ENCODE measurements around the gene CROCC2.
A peak's percentile ranks its signal among the peaks of the same experiment; 100 is the strongest.

CROCC2 gene

GRCh38 chr2:240893363-240893844, 12.7 kb upstream of the CROCC2 start:
- peak; percentile 46 for DNase-seq

GRCh38 chr2:240894006-240894405, 12.1 kb upstream of the CROCC2 start:
- no peak for DNase-seq

GRCh38 chr2:240894836-240895558, 11.1 kb upstream of the CROCC2 start:
- no peak for DNase-seq

- no peak for DNase-seq
These were observed 10.3 kb upstream of the CROCC2 start, which contains the start of gene MAB21L4 for GRCh38 chr2:240895656-240896388. TSS of gene MAB21L4 (minus strand) at chr2:240896156. CDS start at chr2:240895997, 159 bp downstream.

- DNase-seq: no peak
These were observed 9.7 kb upstream of the CROCC2 start for GRCh38 chr2:240896394-240896793.

- no peak for DNase-seq
These were observed 9.1 kb upstream of the CROCC2 start for GRCh38 chr2:240896871-240897692.

GRCh38 chr2:240898108-240898730, 7.9 kb upstream of the CROCC2 start:
- DNase-seq: no peak

GRCh38 chr2:240898731-240899467, 7.2 kb upstream of the CROCC2 start:
- DNase-seq: no peak

- no peak for DNase-seq
These were observed 6.7 kb upstream of the CROCC2 start for GRCh38 chr2:240899468-240899865.

GRCh38 chr2:240900141-240900860, 5.8 kb upstream of the CROCC2 start:
- DNase-seq: no peak

- DNase-seq: no peak
These were observed 4.0 kb upstream of the CROCC2 start for GRCh38 chr2:240901986-240902614.

- DNase-seq: no peak
These were observed 3.5 kb upstream of the CROCC2 start for GRCh38 chr2:240902615-240903041.

- DNase-seq: no peak
These were observed 2.7 kb upstream of the CROCC2 start for GRCh38 chr2:240903191-240904060.

- DNase-seq: no peak
These were observed 1.6 kb upstream of the CROCC2 start for GRCh38 chr2:240904216-240905175.

- no peak for DNase-seq
These were observed 857 bp upstream of the CROCC2 start for GRCh38 chr2:240905176-240905781.

GRCh38 chr2:240906911-240907590, 915 bp downstream of the CROCC2 start:
- DNase-seq: no peak

GRCh38 chr2:240909216-240909974, 3.3 kb downstream of the CROCC2 start:
- no peak for DNase-seq
